Kidney (tissue), 14 donors: ENCODE measurements around the gene NPRL2. TPM values are rescaled to one million over a fixed set of nuclear protein-coding genes. Genes with fewer than 3 reads are reported as not detected.

Experiments
- DNase-seq, 5 donors: peaks; one replicate each; pipeline ENCODE4 v3.0.0-alpha.2; 2013 to 2020
- FAIRE-seq: peaks from 2 replicates; lab custom pipeline; 2012; peaks lifted over from hg19 to GRCh38; lab: Jason Lieb, UNC
- H3K27ac ChIP-seq, 2 donors: one replicate each; pipeline ENCODE4 v1.7.0; 2013; ENCODE audit warnings: low read depth in 2 of 2, low read length in 2 of 2, inconsistent platforms in 1 of 2
- H3K27me3 ChIP-seq: one replicate; pipeline ENCODE4 v1.7.1; 2013; ENCODE audit warnings: low read length, inconsistent platforms; ENCODE audit not compliant: control insufficient read depth, insufficient read depth
- H3K36me3 ChIP-seq, 3 donors: one replicate each; pipeline versions ENCODE4 v1.7.0 to v1.7.1; 2013; ENCODE audit warnings: low read length in 3 of 3, control low read depth in 1 of 3, inconsistent platforms in 1 of 3; ENCODE audit not compliant: insufficient read depth in 3 of 3, control insufficient read depth in 2 of 3
- H3K4me1 ChIP-seq, 3 donors: one replicate each; pipeline versions ENCODE4 v1.7.0 to v1.7.1; 2013; ENCODE audit warnings: low read length in 3 of 3, inconsistent platforms in 1 of 3, low read depth in 1 of 3; ENCODE audit not compliant: control insufficient read depth in 2 of 3, insufficient read depth in 2 of 3
- H3K4me3 ChIP-seq, 3 donors: one replicate each; pipeline versions ENCODE4 v1.7.0 to v1.8.1; 2013; ENCODE audit warnings: low read length in 3 of 3, control low read depth in 1 of 3, inconsistent platforms in 1 of 3
- H3K9ac ChIP-seq, 3 donors: one replicate each; pipeline versions ENCODE4 v1.7.0 to v1.7.1; 2013; ENCODE audit warnings: low read length in 3 of 3, control low read depth in 1 of 3, inconsistent platforms in 1 of 3
- H3K9me3 ChIP-seq, 3 donors: one replicate each; pipeline versions ENCODE4 v1.7.0 to v1.7.1; 2013; ENCODE audit warnings: low read length in 3 of 3, control low read depth in 1 of 3, inconsistent platforms in 1 of 3; ENCODE audit not compliant: control insufficient read depth in 2 of 3, insufficient read depth in 1 of 3
- CTCF ChIP-seq: IDR thresholded peaks from 3 replicates; pipeline ENCODE4 v1.5.1; 2012; ENCODE audit warnings: mild to moderate bottlenecking, moderate library complexity, borderline replicate concordance; ENCODE audit not compliant: insufficient read depth; ENCODE audit errors: extremely low read depth
- intact Hi-C: fragments of 100-400 bp; cut with DNase I; formaldehyde crosslinking; loops from one replicate; pipeline ENCODE4 v1.11.1; 2022
- polyA plus RNA-seq: library from polyadenylated mRNA; stranded (reverse); fragments of 350-450 nt; fragmentation: Illumina TruSeq; extraction: RNeasy Lipid Tissue Mini Kit (QIAGEN cat#74804); gene quantifications from one replicate; pipeline ENCODE4 v1.2.3, GENCODE V29; 2014; ENCODE audit warnings: low read depth, low replicate concordance; ENCODE audit not compliant: insufficient read depth
- total RNA-seq: library from RNA; stranded (reverse); fragmentation: NEBNext Ultra II Directional; extraction: Animal tissue kit (Norgen Biotek cat#: 25700); gene quantifications from one replicate; pipeline ENCODE4 v1.2.1, GENCODE V29; 2021
- donor health status: control.
- donor health status: control.
- donor health status: control.
- donor health status: control.
- donor health status: control.
- donor health status: DM: yes; HTN: yes; CAD: no.
- donor health status: Normal renal cell carcinoma (clear cell type).

The NPRL2 gene
- total and polyA plus RNA-seq, 2 donors from 2014 or later, result 23.5 to 39.8 TPM

GRCh38 chr3:50365080-50365841 is 14.7 kb upstream of the NPRL2 start:
- H3K4me3 ChIP-seq, result peak overlapping the region; percentile 51 to 72 (median 70)
- DNase-seq, result peak; percentile 91 to 96 (median 92)
- H3K9ac ChIP-seq, result peak overlapping the region; percentile 22 to 69 (median 59)
- no peak for TF ChIP-seq CTCF
- no peak for FAIRE-seq
- H3K27ac ChIP-seq, result peak overlapping the region in 1 of 2 donors; percentile 32
- intact Hi-C loops, result no loop called here
- no peaks in the 10 kb centered on the region for H3K27me3 ChIP-seq
- H3K4me1 ChIP-seq, result peaks cover 0 to 17% (median 0%) of the 10 kb centered on the region in 3 donors
- H3K9me3 ChIP-seq, result no peaks in the 10 kb centered on the region
- H3K36me3 ChIP-seq, result no peaks in the 10 kb centered on the region

GRCh38 chr3:50364573-50365079 is 14.1 kb upstream of the NPRL2 start:
- no peak for FAIRE-seq
- no peaks in the 10 kb centered on the region for H3K27me3 ChIP-seq
- H3K4me1 ChIP-seq, result peaks cover 0 to 19% (median 0%) of the 10 kb centered on the region in 3 donors
- H3K36me3 ChIP-seq, result no peaks in the 10 kb centered on the region
- peak overlapping the region in 1 of 3 donors; percentile 3 for H3K9ac ChIP-seq
- no peak for TF ChIP-seq CTCF
- no peaks in the 10 kb centered on the region for H3K9me3 ChIP-seq
- peak overlapping the region in 2 of 3 donors; percentile 38 to 72 for H3K4me3 ChIP-seq
- intact Hi-C loops, result no loop called here
- H3K27ac ChIP-seq, result no peak overlapping the region
- peak in 1 of 5 donors; percentile 87 for DNase-seq

- peaks cover 3 to 17% (median 8%) of the 10 kb centered on the region in 3 donors for H3K36me3 ChIP-seq
- no peak overlapping the region for H3K9ac ChIP-seq
- H3K27ac ChIP-seq, result no peak overlapping the region
- H3K27me3 ChIP-seq, result no peaks in the 10 kb centered on the region
- FAIRE-seq (no peak), DNase-seq (no peak)
- peaks cover 0 to 47% (median 26%) of the 10 kb centered on the region in 3 donors for H3K4me1 ChIP-seq
- no peaks in the 10 kb centered on the region for H3K9me3 ChIP-seq
- peak overlapping the region; percentile 41 to 86 (median 45) for H3K4me3 ChIP-seq
- intact Hi-C loops, result no loop called here
- TF ChIP-seq CTCF, result no peak
Observed at GRCh38 chr3:50359760-50360110, 9.2 kb upstream of the NPRL2 start.
